Mesendoderm (in vitro differentiated cells): Measurements from ENCODE around the gene PSMC4.

Source experiments
- DNase-seq: peaks from one replicate; pipeline ENCODE4 v3.0.0; 2013
- H2AK5ac ChIP-seq: 2 replicates; pipeline ENCODE4 v1.6.1; 2013; ENCODE audit warnings: low read length, inconsistent platforms
- H2BK120ac ChIP-seq: 2 replicates; pipeline ENCODE4 v1.6.1; 2013; ENCODE audit warnings: low read depth, mild to moderate bottlenecking, low read length, moderate library complexity, mixed read lengths
- H2BK15ac ChIP-seq: replicated peaks from 2 replicates; pipeline ENCODE4 v1.6.1; 2013; ENCODE audit warnings: low read depth, mild to moderate bottlenecking, moderate library complexity
- H2BK5ac ChIP-seq: 2 replicates; pipeline ENCODE4 v1.6.1; 2013; ENCODE audit warnings: low read length, inconsistent platforms
- H3K18ac ChIP-seq: 2 replicates; pipeline ENCODE4 v1.6.1; 2013; ENCODE audit warnings: mild to moderate bottlenecking, low read length, mixed read lengths
- H3K23ac ChIP-seq: one replicate; pipeline ENCODE4 v1.6.1; 2013; ENCODE audit warnings: low read length
- H3K27ac ChIP-seq: 2 replicates; pipeline ENCODE4 v1.5.1; 2013; ENCODE audit warnings: low read depth, mild to moderate bottlenecking, inconsistent platforms, low read length, moderate library complexity
- H3K27me3 ChIP-seq: 2 replicates; pipeline ENCODE4 v1.6.1; 2013; ENCODE audit warnings: low read length, control low read depth, mild to moderate bottlenecking, inconsistent platforms; ENCODE audit not compliant: insufficient read depth, poor library complexity
- H3K36me3 ChIP-seq: 2 replicates; pipeline ENCODE4 v1.6.1; 2013; ENCODE audit warnings: low read length, inconsistent platforms; ENCODE audit not compliant: control insufficient read depth, insufficient read depth
- H3K4ac ChIP-seq: one replicate; pipeline ENCODE4 v1.6.1; 2013; ENCODE audit warnings: low read depth, mild to moderate bottlenecking, low read length, moderate library complexity
- H3K4me1 ChIP-seq: 2 replicates; pipeline ENCODE4 v1.6.1; 2013; ENCODE audit warnings: low read depth, low read length, inconsistent platforms; ENCODE audit not compliant: control insufficient read depth
- H3K4me2 ChIP-seq: 2 replicates; pipeline ENCODE4 v1.6.1; 2013; ENCODE audit warnings: low read length
- H3K4me3 ChIP-seq: 2 replicates; pipeline ENCODE4 v1.5.1; 2013; ENCODE audit warnings: mild to moderate bottlenecking, low read length
- H3K56ac ChIP-seq: one replicate; pipeline ENCODE4 v1.6.1; 2013; ENCODE audit warnings: low read length
- H3K79me1 ChIP-seq: 2 replicates; pipeline ENCODE4 v1.6.1; 2013; ENCODE audit warnings: low read length, inconsistent platforms
- H3K79me2 ChIP-seq: 2 replicates; pipeline ENCODE4 v1.6.1; 2013; ENCODE audit warnings: mild to moderate bottlenecking, low read length; ENCODE audit not compliant: control insufficient read depth, insufficient read depth
- H3K9ac ChIP-seq: 2 replicates; pipeline ENCODE4 v1.6.1; 2013; ENCODE audit warnings: low read length, inconsistent platforms
- H4K5ac ChIP-seq: one replicate; pipeline ENCODE4 v1.6.1; 2013; ENCODE audit warnings: low read length
- H4K8ac ChIP-seq: one replicate; pipeline ENCODE4 v1.6.1; 2013; ENCODE audit warnings: low read depth, mild to moderate bottlenecking, control low read depth, low read length, moderate library complexity
- WGBS: extraction: QIAGEN DNeasy Blood & Tissue Kit; methylation state at CpG from one replicate; pipeline ENCODE4 v1.1.7; 2013; ENCODE audit warnings: low lambda C conversion rate, missing lambda C conversion rate; ENCODE audit not compliant: insufficient coverage; ENCODE audit errors: extremely low coverage; 5-methylcytosine and 5-hydroxymethylcytosine counted together

Gene PSMC4

GRCh38 chr19:39983695-39984300 lies 12.8 kb downstream of the PSMC4 start:
- no peak overlapping the region for H3K4ac ChIP-seq
- H3K4me1 ChIP-seq, result no peaks in the 10 kb centered on the region
- H2AK5ac ChIP-seq, result no peak overlapping the region
- no peak overlapping the region for H3K18ac ChIP-seq
- no peak for DNase-seq
- no peaks in the 10 kb centered on the region for H3K79me1 ChIP-seq
- no CpG with 5 or more reads among the region's 5 CpGs for WGBS
- H3K79me2 ChIP-seq, result no peaks in the 10 kb centered on the region
- H3K27me3 ChIP-seq, result no peaks in the 10 kb centered on the region
- no peak overlapping the region for H4K8ac ChIP-seq
- H4K5ac ChIP-seq, result no peak overlapping the region
- H3K23ac ChIP-seq, result no peak overlapping the region
- no peak overlapping the region for H3K27ac ChIP-seq
- H3K9ac ChIP-seq, result no peak overlapping the region
- no peak overlapping the region for H3K56ac ChIP-seq
- H3K36me3 ChIP-seq, result peaks cover 8% of the 10 kb centered on the region
- no peak overlapping the region for H2BK5ac ChIP-seq
- H3K4me2 ChIP-seq, result no peak overlapping the region
- H2BK120ac ChIP-seq, result no peak overlapping the region
- H2BK15ac ChIP-seq, result no peak overlapping the region
- H3K4me3 ChIP-seq, result no peak overlapping the region

GRCh38 chr19:39986643-39987042 lies 15.7 kb downstream of the PSMC4 start:
- no peak overlapping the region for H3K4me2 ChIP-seq
- H3K27ac ChIP-seq, result no peak overlapping the region
- no peaks in the 10 kb centered on the region for H3K4me1 ChIP-seq
- H3K4ac ChIP-seq, result no peak overlapping the region
- no peak overlapping the region for H4K5ac ChIP-seq
- no peak overlapping the region for H3K9ac ChIP-seq
- H3K18ac ChIP-seq, result no peak overlapping the region
- no peaks in the 10 kb centered on the region for H3K79me2 ChIP-seq
- no peak overlapping the region for H3K4me3 ChIP-seq
- no peaks in the 10 kb centered on the region for H3K27me3 ChIP-seq
- H3K79me1 ChIP-seq, result peaks cover 3% of the 10 kb centered on the region
- H3K56ac ChIP-seq, result no peak overlapping the region
- H2BK5ac ChIP-seq, result no peak overlapping the region
- no peak overlapping the region for H2BK120ac ChIP-seq
- no peak overlapping the region for H2BK15ac ChIP-seq
- peaks cover 2% of the 10 kb centered on the region for H3K36me3 ChIP-seq
- no peak for DNase-seq
- no peak overlapping the region for H4K8ac ChIP-seq
- H3K23ac ChIP-seq, result no peak overlapping the region
- no peak overlapping the region for H2AK5ac ChIP-seq

DNA sequence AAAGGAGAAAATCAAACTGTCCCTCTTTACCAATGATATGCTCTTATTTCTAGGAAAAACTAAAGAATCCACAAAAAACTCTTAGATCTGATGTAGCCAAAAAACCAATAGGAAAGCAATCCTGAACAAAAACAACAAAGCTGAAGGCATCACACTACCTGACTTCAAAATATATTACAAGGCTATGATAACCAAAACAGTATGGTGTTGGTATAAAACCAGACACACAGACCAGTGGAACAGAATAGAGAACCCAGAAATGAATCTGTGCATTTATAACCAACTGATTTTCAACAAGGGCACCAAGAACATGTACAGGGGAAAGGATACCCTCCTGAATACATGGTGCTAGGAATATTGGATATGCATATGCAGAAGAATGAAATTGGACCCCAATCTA lies 16.2 kb downstream of the PSMC4 start:
- Histone ChIP-seq H3K36me3 (peaks cover 2% of the 10 kb centered on the region), H3K9ac (no peak overlapping the region), H3K18ac (no peak overlapping the region), H2BK5ac (no peak overlapping the region), H3K4me2 (no peak overlapping the region), H4K5ac (no peak overlapping the region), H3K4ac (no peak overlapping the region), H3K27me3 (no peaks in the 10 kb centered on the region), H3K27ac (no peak overlapping the region), H3K4me1 (no peaks in the 10 kb centered on the region), H4K8ac (no peak overlapping the region), H2BK120ac (no peak overlapping the region), H3K56ac (no peak overlapping the region), H3K4me3 (no peak overlapping the region), H2BK15ac (no peak overlapping the region), H2AK5ac (no peak overlapping the region), H3K79me1 (peaks cover 3% of the 10 kb centered on the region), H3K79me2 (no peaks in the 10 kb centered on the region), H3K23ac (no peak overlapping the region)
- no peak for DNase-seq

GRCh38 chr19:39987596-39987995 lies 16.6 kb downstream of the PSMC4 start:
- Histone ChIP-seq H3K4me3 (no peak overlapping the region), H3K18ac (no peak overlapping the region), H3K27ac (no peak overlapping the region), H4K5ac (no peak overlapping the region), H2BK120ac (no peak overlapping the region), H2BK15ac (no peak overlapping the region), H3K4ac (no peak overlapping the region), H3K4me2 (no peak overlapping the region), H3K79me1 (peaks cover 3% of the 10 kb centered on the region), H4K8ac (no peak overlapping the region), H3K9ac (no peak overlapping the region), H3K4me1 (no peaks in the 10 kb centered on the region), H2AK5ac (no peak overlapping the region), H3K23ac (no peak overlapping the region), H3K56ac (no peak overlapping the region), H3K79me2 (no peaks in the 10 kb centered on the region), H3K27me3 (no peaks in the 10 kb centered on the region), H2BK5ac (no peak overlapping the region), H3K36me3 (peaks cover 2% of the 10 kb centered on the region)
- no peak for DNase-seq
- no CpG with 5 or more reads among the region's 1 CpG for WGBS

- Histone ChIP-seq H2BK5ac (no peak overlapping the region), H2BK15ac (no peak overlapping the region), H3K4me2 (no peak overlapping the region), H3K36me3 (no peaks in the 10 kb centered on the region), H3K4me3 (no peak overlapping the region), H3K4me1 (peaks cover 2% of the 10 kb centered on the region), H3K4ac (no peak overlapping the region), H3K9ac (no peak overlapping the region), H3K79me1 (peaks cover 8% of the 10 kb centered on the region), H3K23ac (no peak overlapping the region), H2BK120ac (no peak overlapping the region), H3K27me3 (no peaks in the 10 kb centered on the region), H3K79me2 (peaks cover 6% of the 10 kb centered on the region), H4K5ac (no peak overlapping the region), H2AK5ac (no peak overlapping the region), H4K8ac (no peak overlapping the region), H3K56ac (no peak overlapping the region), H3K18ac (no peak overlapping the region), H3K27ac (no peak overlapping the region)
- no CpG with 5 or more reads among the region's 1 CpG for WGBS
- no peak for DNase-seq
These were observed 22.6 kb downstream of the PSMC4 start for GRCh38 chr19:39993605-39994004.

DNA sequence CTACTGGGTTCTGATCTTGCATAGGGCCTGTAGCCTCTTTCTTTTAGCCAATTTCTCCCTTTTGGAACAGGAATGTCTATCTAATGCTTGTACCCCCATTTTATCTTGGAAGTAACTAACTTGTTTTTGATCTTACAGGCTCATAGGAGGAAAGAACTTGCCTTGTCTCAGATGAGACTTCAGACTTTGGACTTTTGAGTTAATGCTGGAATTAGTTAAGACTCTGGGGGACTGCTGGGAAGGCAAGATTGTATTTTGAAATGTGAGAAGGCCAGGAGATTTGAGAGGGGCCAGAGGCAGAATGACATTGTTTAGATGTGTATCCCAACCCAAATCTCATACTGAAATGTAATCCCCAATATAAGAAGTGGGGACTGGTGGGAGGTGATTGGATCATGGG lies 23.4 kb downstream of the PSMC4 start:
- Histone ChIP-seq H2BK15ac (no peak overlapping the region), H2BK120ac (no peak overlapping the region), H3K9ac (no peak overlapping the region), H2AK5ac (no peak overlapping the region), H3K79me1 (peaks cover 8% of the 10 kb centered on the region), H3K79me2 (peaks cover 6% of the 10 kb centered on the region), H3K18ac (no peak overlapping the region), H3K4me2 (no peak overlapping the region), H4K5ac (no peak overlapping the region), H3K4me3 (no peak overlapping the region), H4K8ac (no peak overlapping the region), H2BK5ac (no peak overlapping the region), H3K23ac (no peak overlapping the region), H3K56ac (no peak overlapping the region), H3K36me3 (no peaks in the 10 kb centered on the region), H3K4ac (no peak overlapping the region), H3K4me1 (peaks cover 2% of the 10 kb centered on the region), H3K27me3 (no peaks in the 10 kb centered on the region), H3K27ac (no peak overlapping the region)
- no peak for DNase-seq
